ENCODE measurements around the gene CPNE5.

The CPNE5 gene

GRCh38 chr6:36874443-36875249, 35.4 kb upstream of the CPNE5 start, which contains the start of gene PPIL1:
Gene PPIL1 (minus strand): TSS chr6:36874803. CDS start chr6:36874772, 31 bp downstream.
- TF ChIP-seq CTCF (conservative IDR thresholded peaks at IDR 0.05) (no peak), ZFX (IDR thresholded peaks at IDR 0.05) (peak; percentile 48)

GRCh38 chr6:36873612-36874442, 34.6 kb upstream of the CPNE5 start:
- H3K27ac ChIP-seq, result peak overlapping the region; percentile 87

More at GRCh38 chr6:36874443-36875249, 35.4 kb upstream of the CPNE5 start, which contains the start of gene PPIL1:
- peak within 1 kb of the TSS; percentile 87 for H3K27ac ChIP-seq

GRCh38 chr6:36873115-36873514, 33.9 kb upstream of the CPNE5 start:
- H3K27ac ChIP-seq, result no peak overlapping the region
- TF ChIP-seq CTCF (conservative IDR thresholded peaks at IDR 0.05) (no peak), ZFX (IDR thresholded peaks at IDR 0.05) (no peak)

More at GRCh38 chr6:36873612-36874442, 34.6 kb upstream of the CPNE5 start:
- no peak; the same call in 1 of the 2 replicates for TF ChIP-seq CTCF (conservative IDR thresholded peaks at IDR 0.05)
- TF ChIP-seq ZFX (IDR thresholded peaks at IDR 0.05), result no peak

- TF ChIP-seq ZFX (IDR thresholded peaks at IDR 0.05) (no peak), CTCF (conservative IDR thresholded peaks at IDR 0.05) (no peak)
- H3K27ac ChIP-seq, result no peak overlapping the region
These were observed 32.4 kb upstream of the CPNE5 start for GRCh38 chr6:36871686-36872085.

- H3K27ac ChIP-seq, result no peak overlapping the region
- TF ChIP-seq CTCF (conservative IDR thresholded peaks at IDR 0.05) (no peak), ZFX (IDR thresholded peaks at IDR 0.05) (no peak)
These were observed 28.4 kb upstream of the CPNE5 start for GRCh38 chr6:36867471-36868224.

GRCh38 chr6:36865835-36866234, 26.6 kb upstream of the CPNE5 start:
- H3K27ac ChIP-seq, result no peak overlapping the region
- no peak for TF ChIP-seq CTCF (conservative IDR thresholded peaks at IDR 0.05)
- no peak for TF ChIP-seq ZFX (IDR thresholded peaks at IDR 0.05)
